ENCODE data around the gene GARNL3. TPM values are rescaled to one million over a fixed set of nuclear protein-coding genes. Genes with fewer than 3 reads are reported as not detected.

The GARNL3 gene
- total RNA-seq, 1 donor from 2014 or later, result 32.0 TPM

DNA sequence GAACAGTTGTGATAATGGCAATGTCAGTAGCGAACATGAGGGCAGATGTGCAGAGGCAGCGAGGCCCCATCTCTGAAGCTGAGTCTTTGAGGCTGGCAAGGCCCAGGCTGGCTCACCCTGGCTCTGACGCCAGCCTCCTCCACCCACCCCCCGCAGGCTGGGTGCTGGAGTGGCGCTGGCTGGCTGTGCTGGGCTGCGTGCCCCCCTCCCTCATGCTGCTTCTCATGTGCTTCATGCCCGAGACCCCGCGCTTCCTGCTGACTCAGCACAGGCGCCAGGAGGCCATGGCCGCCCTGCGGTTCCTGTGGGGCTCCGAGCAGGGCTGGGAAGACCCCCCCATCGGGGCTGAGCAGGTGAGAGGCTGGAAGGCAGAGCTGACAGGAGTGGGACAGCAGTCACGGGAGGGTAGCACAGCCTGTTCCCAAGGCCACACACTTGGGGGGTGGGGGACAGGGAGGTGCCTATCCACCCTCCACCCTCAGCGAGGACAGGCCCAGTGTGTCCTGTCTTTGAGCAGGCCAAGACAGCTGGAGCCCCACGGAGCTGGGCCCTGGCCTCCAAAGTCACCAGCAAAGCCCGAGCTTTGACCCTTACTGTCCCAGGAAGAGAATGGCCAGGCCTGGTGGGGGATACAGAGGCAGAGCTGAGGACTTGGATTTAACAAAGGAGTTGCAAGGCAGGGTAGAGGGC, 138.0 kb downstream of the GARNL3 start:
- Mint-ChIP-seq H3K9me3 (no peaks in the 10 kb centered on the region), H3K4me1 (peaks cover 20% of the 10 kb centered on the region), H3K4me3 (no peak overlapping the region), H3K36me3 (no peaks in the 10 kb centered on the region), H3K27ac (no peak overlapping the region), H3K27me3 (ENCODE audit: insufficient read depth, low read depth) (no peaks in the 10 kb centered on the region)
- H4K20me1 ChIP-seq (ENCODE audit: low read depth), result peaks cover 25% of the 10 kb centered on the region
- no peak overlapping the region for H3K9ac ChIP-seq
- H3K79me2 ChIP-seq (ENCODE audit: low read depth), result peaks cover 15% of the 10 kb centered on the region
- H3K27me3 ChIP-seq, result no peaks in the 10 kb centered on the region
- H3K4me2 ChIP-seq, result no peak overlapping the region
- TF ChIP-seq EZH2phosphoT487 (IDR thresholded peaks at IDR 0.05) (no peak), EZH2 (IDR thresholded peaks at IDR 0.05) (no peak)
- TF ChIP-seq, protein P1, sequence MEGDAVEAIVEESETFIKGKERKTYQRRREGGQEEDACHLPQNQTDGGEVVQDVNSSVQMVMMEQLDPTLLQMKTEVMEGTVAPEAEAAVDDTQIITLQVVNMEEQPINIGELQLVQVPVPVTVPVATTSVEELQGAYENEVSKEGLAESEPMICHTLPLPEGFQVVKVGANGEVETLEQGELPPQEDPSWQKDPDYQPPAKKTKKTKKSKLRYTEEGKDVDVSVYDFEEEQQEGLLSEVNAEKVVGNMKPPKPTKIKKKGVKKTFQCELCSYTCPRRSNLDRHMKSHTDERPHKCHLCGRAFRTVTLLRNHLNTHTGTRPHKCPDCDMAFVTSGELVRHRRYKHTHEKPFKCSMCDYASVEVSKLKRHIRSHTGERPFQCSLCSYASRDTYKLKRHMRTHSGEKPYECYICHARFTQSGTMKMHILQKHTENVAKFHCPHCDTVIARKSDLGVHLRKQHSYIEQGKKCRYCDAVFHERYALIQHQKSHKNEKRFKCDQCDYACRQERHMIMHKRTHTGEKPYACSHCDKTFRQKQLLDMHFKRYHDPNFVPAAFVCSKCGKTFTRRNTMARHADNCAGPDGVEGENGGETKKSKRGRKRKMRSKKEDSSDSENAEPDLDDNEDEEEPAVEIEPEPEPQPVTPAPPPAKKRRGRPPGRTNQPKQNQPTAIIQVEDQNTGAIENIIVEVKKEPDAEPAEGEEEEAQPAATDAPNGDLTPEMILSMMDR (IDR thresholded peaks at IDR 0.05), result no peak
- H3K36me3 ChIP-seq, result no peaks in the 10 kb centered on the region
- H2AFZ ChIP-seq (replicated peaks), result no peak overlapping the region
- peaks cover 4% of the 10 kb centered on the region for H3K4me1 ChIP-seq
- no peak overlapping the region for H3K4me3 ChIP-seq
- H3K9me3 ChIP-seq (ENCODE audit: low read depth), result no peaks in the 10 kb centered on the region
- H3K27ac ChIP-seq, result no peak overlapping the region
- peaks cover under 1% of the 10 kb centered on the region for H3F3A ChIP-seq (ENCODE audit: low read depth)
- no peak for DNase-seq (ENCODE audit: low spot score)

GRCh38 chr9:127403507-127404192, 139.1 kb downstream of the GARNL3 start:
- Mint-ChIP-seq H3K27ac (no peak overlapping the region), H3K9me3 (no peaks in the 10 kb centered on the region), H3K4me3 (no peak overlapping the region), H3K4me1 (peaks cover 19% of the 10 kb centered on the region), H3K36me3 (no peaks in the 10 kb centered on the region), H3K27me3 (ENCODE audit: insufficient read depth, low read depth) (no peaks in the 10 kb centered on the region)
- TF ChIP-seq, protein P1 (IDR thresholded peaks at IDR 0.05), result no peak
- no peak for DNase-seq (ENCODE audit: low spot score)
- no peaks in the 10 kb centered on the region for H3K36me3 ChIP-seq
- peaks cover 4% of the 10 kb centered on the region for H3K79me2 ChIP-seq (ENCODE audit: low read depth)
- H3K9me3 ChIP-seq (ENCODE audit: low read depth), result no peaks in the 10 kb centered on the region
- H3K9ac ChIP-seq, result no peak overlapping the region
- H3K27ac ChIP-seq, result no peak overlapping the region
- H3K4me1 ChIP-seq, result no peaks in the 10 kb centered on the region
- H3K27me3 ChIP-seq, result no peaks in the 10 kb centered on the region
- no peak overlapping the region for H2AFZ ChIP-seq (replicated peaks)
- peaks cover 14% of the 10 kb centered on the region for H4K20me1 ChIP-seq (ENCODE audit: low read depth)
- H3F3A ChIP-seq (ENCODE audit: low read depth), result no peaks in the 10 kb centered on the region
- H3K4me3 ChIP-seq, result no peak overlapping the region
- H3K4me2 ChIP-seq, result no peak overlapping the region

DNA sequence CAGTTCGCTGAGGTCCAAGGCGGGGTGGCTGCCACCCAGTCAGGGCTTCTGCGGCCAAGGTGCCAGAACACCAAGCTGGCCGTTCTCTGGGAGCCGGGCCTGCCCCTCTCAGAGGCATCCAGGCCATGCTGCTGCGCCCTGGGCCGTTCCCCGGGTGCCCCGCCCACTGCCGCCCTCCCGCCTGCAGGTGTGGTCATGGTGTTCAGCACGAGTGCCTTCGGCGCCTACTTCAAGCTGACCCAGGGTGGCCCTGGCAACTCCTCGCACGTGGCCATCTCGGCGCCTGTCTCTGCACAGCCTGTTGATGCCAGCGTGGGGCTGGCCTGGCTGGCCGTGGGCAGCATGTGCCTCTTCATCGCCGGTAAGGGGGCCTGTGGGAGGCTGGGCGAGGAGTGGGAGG, 140.1 kb downstream of the GARNL3 start:
- H3K4me2 ChIP-seq, result no peak overlapping the region
- H3K9ac ChIP-seq, result no peak overlapping the region
- TF ChIP-seq, protein P1 (IDR thresholded peaks at IDR 0.05), result no peak
- TF ChIP-seq EZH2 (IDR thresholded peaks at IDR 0.05) (no peak), EZH2phosphoT487 (IDR thresholded peaks at IDR 0.05) (no peak)
- H2AFZ ChIP-seq (replicated peaks), result no peak overlapping the region
- H3K36me3 Mint-ChIP-seq, result no peaks in the 10 kb centered on the region
- H3K27ac ChIP-seq, result no peak overlapping the region
- no peaks in the 10 kb centered on the region for H3K4me1 ChIP-seq
- DNase-seq (ENCODE audit: low spot score), result no peak
- H3K9me3 Mint-ChIP-seq, result no peaks in the 10 kb centered on the region
- H3K79me2 ChIP-seq (ENCODE audit: low read depth), result no peaks in the 10 kb centered on the region
- peaks cover 7% of the 10 kb centered on the region for H4K20me1 ChIP-seq (ENCODE audit: low read depth)
- H3K9me3 ChIP-seq (ENCODE audit: low read depth), result no peaks in the 10 kb centered on the region
- H3K4me1 Mint-ChIP-seq, result peaks cover 18% of the 10 kb centered on the region
- no peaks in the 10 kb centered on the region for H3K36me3 ChIP-seq
- H3K4me3 Mint-ChIP-seq, result no peak overlapping the region
- no peaks in the 10 kb centered on the region for H3K27me3 Mint-ChIP-seq (ENCODE audit: insufficient read depth, low read depth)
- H3F3A ChIP-seq (ENCODE audit: low read depth), result no peaks in the 10 kb centered on the region
- H3K27ac Mint-ChIP-seq, result no peak overlapping the region
- no peak overlapping the region for H3K4me3 ChIP-seq
- no peaks in the 10 kb centered on the region for H3K27me3 ChIP-seq
